NCI-H2227 (cell line): ENCODE data around the gene RGS3.

Experiments used
- DNase-seq: peaks from one replicate; lab custom pipeline; 2025; ENCODE audit not compliant: unreplicated experiment; lab: John Stamatoyannopoulos, UW

The RGS3 gene

GRCh38 chr9:113569472-113570060 lies 106.0 kb downstream of the RGS3 start:
- DNase-seq: no peak

GRCh38 chr9:113570106-113570505 lies 106.6 kb downstream of the RGS3 start:
- no peak for DNase-seq

- no peak for DNase-seq
Measured at GRCh38 chr9:113570749-113571711, 107.5 kb downstream of the RGS3 start.

GRCh38 chr9:113572076-113572861 lies 108.7 kb downstream of the RGS3 start:
- DNase-seq: no peak

- DNase-seq: no peak
Measured at GRCh38 chr9:113573046-113573958, 109.8 kb downstream of the RGS3 start.

GRCh38 chr9:113573959-113574352 lies 110.4 kb downstream of the RGS3 start:
- DNase-seq: no peak

- no peak for DNase-seq
Measured at GRCh38 chr9:113574441-113575262, 111.1 kb downstream of the RGS3 start.

- no peak for DNase-seq
Measured at GRCh38 chr9:113577525-113578261, 114.2 kb downstream of the RGS3 start.

- no peak for DNase-seq
Measured at GRCh38 chr9:113578279-113578865, 114.8 kb downstream of the RGS3 start.

- DNase-seq: no peak
Measured at GRCh38 chr9:113578882-113579282, 115.4 kb downstream of the RGS3 start.

GRCh38 chr9:113579283-113580040 lies 115.9 kb downstream of the RGS3 start:
- no peak for DNase-seq

GRCh38 chr9:113580041-113580953 lies 116.8 kb downstream of the RGS3 start:
- no peak for DNase-seq

- no peak for DNase-seq
Measured at GRCh38 chr9:113580954-113581311, 117.4 kb downstream of the RGS3 start.

- DNase-seq: peak; percentile 27
Measured at GRCh38 chr9:113581865-113582697, 118.6 kb downstream of the RGS3 start.

GRCh38 chr9:113582698-113583200 lies 119.2 kb downstream of the RGS3 start:
- DNase-seq: no peak
